Endometrial microvascular endothelial cells (primary cell): Measurements from ENCODE around the gene AKNA. TPM values are rescaled to one million over a fixed set of nuclear protein-coding genes. Genes with fewer than 3 reads are reported as not detected.

Experiments used
- in situ Hi-C: cut with HindIII; loops from 2 replicates; pipeline ENCODE4 v1.10.0; 2017; ENCODE audit warnings: low sequenced_read_pairs, low pct_unique_long_range_greater_than_20kb; ENCODE audit errors: inconsistent ontology term
- total RNA-seq: library from RNA; depleted of rRNA; stranded (reverse); fragments of >200 nt; gene quantifications from one replicate; pipeline ENCODE4 v1.2.3, GENCODE V29; 2015; ENCODE audit errors: inconsistent ontology term

AKNA gene
- total RNA-seq, 1 donor from 2014 or later = 14.9 TPM

GRCh38 chr9:114284316-114285060, 103.3 kb downstream of the AKNA start:
- in situ Hi-C loops = no loop called here

Other genes starting within 250 kb of the AKNA start
- 17.4 TPM for gene COL27A1, start 232.4 kb downstream of the AKNA start, total RNA-seq
- not detected for gene ORM1, start 64.9 kb downstream of the AKNA start, total RNA-seq
- gene ORM2, start 58.1 kb downstream of the AKNA start, total RNA-seq = not detected
- gene WHRN, start 117.5 kb upstream of the AKNA start, total RNA-seq = not detected
- gene ATP6V1G1, start 199.8 kb upstream of the AKNA start, total RNA-seq = 117 TPM
- 0.93 TPM for gene TMEM268, start 223.3 kb upstream of the AKNA start, total RNA-seq